ENCODE results near the gene TM9SF1. TPM values are rescaled to one million over a fixed set of nuclear protein-coding genes. Genes with fewer than 3 reads are reported as not detected.

Gene TM9SF1
- total and polyA plus RNA-seq, 9 of the 15 experiments (the other 6 are each of a cell fraction or from before 2014, with no cell fraction given), result 5.3 to 20.3 (median 11.8) TPM

DNA sequence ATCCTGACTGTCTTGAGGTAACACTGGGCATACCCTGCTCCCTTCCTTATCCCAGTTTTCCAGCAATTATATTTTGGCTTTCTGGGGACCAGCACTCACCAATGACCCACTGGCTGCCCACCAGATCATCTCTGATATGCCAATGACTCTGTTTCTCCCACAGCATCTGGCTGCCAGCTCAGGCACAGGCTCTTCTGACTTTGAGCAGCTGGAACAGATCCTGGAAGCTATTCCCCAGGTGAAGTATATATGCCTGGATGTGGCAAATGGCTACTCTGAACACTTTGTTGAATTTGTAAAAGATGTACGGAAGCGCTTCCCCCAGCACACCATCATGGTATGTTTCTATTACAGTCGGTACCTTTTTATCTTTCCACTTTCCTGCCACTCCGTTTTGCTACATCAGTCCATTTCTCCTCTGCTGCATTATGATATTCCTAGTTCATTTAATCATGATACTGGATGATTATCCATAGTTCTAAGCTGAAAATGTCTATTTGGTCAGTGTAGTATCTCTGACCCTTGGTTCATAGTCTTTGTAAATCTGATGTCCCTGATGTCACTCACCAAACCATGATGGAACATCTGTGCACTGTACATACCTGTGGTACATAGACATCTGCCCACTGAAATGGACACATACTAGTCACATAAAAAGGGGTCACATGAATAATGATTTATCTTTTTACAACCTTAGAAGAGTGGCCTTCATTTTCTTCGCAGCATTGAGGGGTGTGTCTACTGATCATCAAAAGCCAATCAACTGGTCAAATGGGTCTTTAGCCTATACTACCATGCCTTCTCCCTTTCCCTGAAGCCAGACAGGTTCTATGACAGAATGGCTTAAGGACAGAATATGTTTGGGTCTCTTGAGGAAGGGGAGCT, 40.8 kb upstream of the TM9SF1 start:
- H3K4me3 ChIP-seq, result no peak overlapping the region
- H3K27me3 ChIP-seq (ENCODE audit: control insufficient read depth in 2 of 2, insufficient read depth in 2 of 2, low read length in 2 of 2), result no peaks in the 10 kb centered on the region
- H3K36me3 ChIP-seq (ENCODE audit: control insufficient read depth, insufficient read depth, low read length), result peaks cover 65% of the 10 kb centered on the region
- H3K9me3 ChIP-seq (replicated peaks; ENCODE audit: control insufficient read depth, insufficient read depth, low read depth, low read length), result no peaks in the 10 kb centered on the region
- H4K20me1 ChIP-seq (replicated peaks; ENCODE audit: control insufficient read depth, insufficient read depth, low read length), result no peaks in the 10 kb centered on the region
- peaks cover 27% of the 10 kb centered on the region for H3K79me2 ChIP-seq (ENCODE audit: control insufficient read depth, insufficient read depth, low read length)
- 90% methylated on average over 5 of the region's 5 CpGs for WGBS (ENCODE audit: insufficient coverage, low coverage, missing lambda C conversion rate)
- H3K9me1 ChIP-seq (ENCODE audit: control insufficient read depth, insufficient read depth, low read length), result no peaks in the 10 kb centered on the region
- CTCF ChIA-PET (ENCODE audit: low intra/inter-chr PET ratio), result no interaction called here
- H2AFZ ChIP-seq (ENCODE audit: low read depth, low read length), result no peak overlapping the region
- POLR2A ChIA-PET, result interaction anchor here (1.0 kb wide), 1 partner anchor 38 kb away, joined by 3 read pairs; no protein-coding TSS in a partner anchor
- H3K9ac ChIP-seq (ENCODE audit: insufficient read depth in 1 of 2, low read depth in 2 of 2, low read length in 2 of 2), result no peak overlapping the region
- ATAC-seq (no peak), DNase-seq (ENCODE audit: extremely low read depth in 1 of 4, low spot score in 3 of 4) (no peak), FAIRE-seq (no peak)
- H3K4me1 ChIP-seq (replicated peaks in 1 of 2; ENCODE audit: control insufficient read depth in 2 of 2, insufficient read depth in 2 of 2, low read length in 2 of 2), result peaks cover 1 to 15% of the 10 kb centered on the region in 2 experiments
- TF ChIP-seq OTX1 (CRISPR knock-in tag; IDR thresholded peaks at IDR 0.05) (no peak), CEBPG (CRISPR knock-in tag; IDR thresholded peaks at IDR 0.05) (no peak), CEBPG (tag; conservative IDR thresholded peaks at IDR 0.05 in 1 of 2, IDR thresholded peaks at IDR 0.05 in 1 of 2) (no peak), NR2C2 (CRISPR knock-in tag; IDR thresholded peaks at IDR 0.05) (no peak), NR2C2 (tag; IDR thresholded peaks at IDR 0.05) (no peak), SRSF3 (IDR thresholded peaks at IDR 0.05; ENCODE audit: insufficient read depth, low read length) (no peak), NFIC (IDR thresholded peaks at IDR 0.05) (no peak), TAL1 (IDR thresholded peaks at IDR 0.05) (no peak), ZNF212 (CRISPR knock-in tag; IDR thresholded peaks at IDR 0.05) (no peak)
- TF ChIP-seq, protein P1, sequence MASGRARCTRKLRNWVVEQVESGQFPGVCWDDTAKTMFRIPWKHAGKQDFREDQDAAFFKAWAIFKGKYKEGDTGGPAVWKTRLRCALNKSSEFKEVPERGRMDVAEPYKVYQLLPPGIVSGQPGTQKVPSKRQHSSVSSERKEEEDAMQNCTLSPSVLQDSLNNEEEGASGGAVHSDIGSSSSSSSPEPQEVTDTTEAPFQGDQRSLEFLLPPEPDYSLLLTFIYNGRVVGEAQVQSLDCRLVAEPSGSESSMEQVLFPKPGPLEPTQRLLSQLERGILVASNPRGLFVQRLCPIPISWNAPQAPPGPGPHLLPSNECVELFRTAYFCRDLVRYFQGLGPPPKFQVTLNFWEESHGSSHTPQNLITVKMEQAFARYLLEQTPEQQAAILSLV (tag; IDR thresholded peaks at IDR 0.05), result no peak
- TF ChIP-seq, protein P2, sequence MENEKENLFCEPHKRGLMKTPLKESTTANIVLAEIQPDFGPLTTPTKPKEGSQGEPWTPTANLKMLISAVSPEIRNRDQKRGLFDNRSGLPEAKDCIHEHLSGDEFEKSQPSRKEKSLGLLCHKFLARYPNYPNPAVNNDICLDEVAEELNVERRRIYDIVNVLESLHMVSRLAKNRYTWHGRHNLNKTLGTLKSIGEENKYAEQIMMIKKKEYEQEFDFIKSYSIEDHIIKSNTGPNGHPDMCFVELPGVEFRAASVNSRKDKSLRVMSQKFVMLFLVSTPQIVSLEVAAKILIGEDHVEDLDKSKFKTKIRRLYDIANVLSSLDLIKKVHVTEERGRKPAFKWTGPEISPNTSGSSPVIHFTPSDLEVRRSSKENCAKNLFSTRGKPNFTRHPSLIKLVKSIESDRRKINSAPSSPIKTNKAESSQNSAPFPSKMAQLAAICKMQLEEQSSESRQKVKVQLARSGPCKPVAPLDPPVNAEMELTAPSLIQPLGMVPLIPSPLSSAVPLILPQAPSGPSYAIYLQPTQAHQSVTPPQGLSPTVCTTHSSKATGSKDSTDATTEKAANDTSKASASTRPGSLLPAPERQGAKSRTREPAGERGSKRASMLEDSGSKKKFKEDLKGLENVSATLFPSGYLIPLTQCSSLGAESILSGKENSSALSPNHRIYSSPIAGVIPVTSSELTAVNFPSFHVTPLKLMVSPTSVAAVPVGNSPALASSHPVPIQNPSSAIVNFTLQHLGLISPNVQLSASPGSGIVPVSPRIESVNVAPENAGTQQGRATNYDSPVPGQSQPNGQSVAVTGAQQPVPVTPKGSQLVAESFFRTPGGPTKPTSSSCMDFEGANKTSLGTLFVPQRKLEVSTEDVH (IDR thresholded peaks at IDR 0.05; ENCODE audit: low read depth, partially characterized antibody), result no peak
- TF ChIP-seq, protein P3, sequence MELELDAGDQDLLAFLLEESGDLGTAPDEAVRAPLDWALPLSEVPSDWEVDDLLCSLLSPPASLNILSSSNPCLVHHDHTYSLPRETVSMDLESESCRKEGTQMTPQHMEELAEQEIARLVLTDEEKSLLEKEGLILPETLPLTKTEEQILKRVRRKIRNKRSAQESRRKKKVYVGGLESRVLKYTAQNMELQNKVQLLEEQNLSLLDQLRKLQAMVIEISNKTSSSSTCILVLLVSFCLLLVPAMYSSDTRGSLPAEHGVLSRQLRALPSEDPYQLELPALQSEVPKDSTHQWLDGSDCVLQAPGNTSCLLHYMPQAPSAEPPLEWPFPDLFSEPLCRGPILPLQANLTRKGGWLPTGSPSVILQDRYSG (tag; conservative IDR thresholded peaks at IDR 0.05; ENCODE audit: low read depth), result no peak
- BruUV-seq (replicated peaks), result no TSS peak
- in situ Hi-C loops (cut with MboI) (no loop called here), intact Hi-C loops (cut with micrococcal nuclease) (no loop called here)
- no peak overlapping the region for H3K4me2 ChIP-seq (ENCODE audit: insufficient read depth, low read length)
- H3K27ac ChIP-seq (ENCODE audit: extremely low read depth, low read depth, low read length), result no peak overlapping the region
